22Rv1 (cell line): ENCODE measurements around the gene CRYBB2.

Source experiments
- ZFX ChIP-seq: fragments of 450-650 bp; IDR thresholded peaks from 2 replicates; pipeline ENCODE4 v1.6.1; 2017; ENCODE audit warnings: antibody characterized with exemption, borderline replicate concordance
- TF ChIP-seq, protein P1 (sequence below): fragments of 450-650 bp; IDR thresholded peaks from 2 replicates; pipeline ENCODE4 v1.5.1; 2017; ENCODE audit warnings: mild to moderate bottlenecking

DNA sequence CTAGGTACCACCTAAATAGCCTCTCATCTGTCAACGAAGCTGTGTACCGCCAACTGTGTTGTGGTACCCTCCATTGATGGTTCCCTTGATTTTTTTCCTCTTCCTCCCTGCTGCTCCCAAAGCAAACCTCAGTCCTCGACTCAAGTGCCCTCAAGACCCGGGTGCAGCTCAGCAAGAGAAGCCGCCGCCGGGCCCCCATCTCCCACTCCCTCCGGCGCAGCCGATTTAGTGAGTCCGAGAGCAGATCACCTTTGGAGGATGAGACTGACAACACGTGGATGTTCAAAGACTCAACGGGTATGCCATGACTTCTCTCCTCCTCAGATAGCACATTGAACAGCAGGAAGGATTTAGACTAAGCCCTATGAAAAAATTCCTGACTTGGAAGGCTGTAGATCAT is 42.2 kb upstream of the CRYBB2 start:
- TF ChIP-seq, protein P1, sequence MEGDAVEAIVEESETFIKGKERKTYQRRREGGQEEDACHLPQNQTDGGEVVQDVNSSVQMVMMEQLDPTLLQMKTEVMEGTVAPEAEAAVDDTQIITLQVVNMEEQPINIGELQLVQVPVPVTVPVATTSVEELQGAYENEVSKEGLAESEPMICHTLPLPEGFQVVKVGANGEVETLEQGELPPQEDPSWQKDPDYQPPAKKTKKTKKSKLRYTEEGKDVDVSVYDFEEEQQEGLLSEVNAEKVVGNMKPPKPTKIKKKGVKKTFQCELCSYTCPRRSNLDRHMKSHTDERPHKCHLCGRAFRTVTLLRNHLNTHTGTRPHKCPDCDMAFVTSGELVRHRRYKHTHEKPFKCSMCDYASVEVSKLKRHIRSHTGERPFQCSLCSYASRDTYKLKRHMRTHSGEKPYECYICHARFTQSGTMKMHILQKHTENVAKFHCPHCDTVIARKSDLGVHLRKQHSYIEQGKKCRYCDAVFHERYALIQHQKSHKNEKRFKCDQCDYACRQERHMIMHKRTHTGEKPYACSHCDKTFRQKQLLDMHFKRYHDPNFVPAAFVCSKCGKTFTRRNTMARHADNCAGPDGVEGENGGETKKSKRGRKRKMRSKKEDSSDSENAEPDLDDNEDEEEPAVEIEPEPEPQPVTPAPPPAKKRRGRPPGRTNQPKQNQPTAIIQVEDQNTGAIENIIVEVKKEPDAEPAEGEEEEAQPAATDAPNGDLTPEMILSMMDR = no peak
- no peak for TF ChIP-seq ZFX
